Posterior cingulate gyrus (tissue), 11 donors: ENCODE results near the gene NPM1.
A peak's percentile ranks its signal among the peaks of the same experiment; 100 is the strongest.
"Not testable (repeated sequence)": the region's sequence is repeated elsewhere in the genome, so short reads cannot be mapped to it uniquely, and the experiment has no call there.

ENCODE experiments used
- DNase-seq, 10 donors: peaks; one replicate each; pipeline versions ENCODE4 v3.0.0 to v3.0.0-alpha.2; 2020 to 2021; ENCODE audit warnings: mixed read lengths in 3 of 10
- intact Hi-C: fragments of 100-400 bp; cut with DNase I; formaldehyde crosslinking; loops from one replicate; pipeline ENCODE4 v1.15.1; 2023

Gene NPM1

GRCh38 chr5:171407234-171407633 is 19.6 kb downstream of the NPM1 start:
- DNase-seq, result no peak
- intact Hi-C loops, result no loop called here

GRCh38 chr5:171409164-171410136 is 21.8 kb downstream of the NPM1 start:
- intact Hi-C loops, result no loop called here
- DNase-seq, result peak in 2 of 10 donors; percentile 22 to 41

GRCh38 chr5:171410181-171410580 is 22.5 kb downstream of the NPM1 start:
- intact Hi-C loops, result no loop called here
- no peak for DNase-seq

GRCh38 chr5:171412186-171412585 is 24.5 kb downstream of the NPM1 start:
- intact Hi-C loops, result no loop called here
- DNase-seq, result peak in 1 of 10 donors; percentile 27

- intact Hi-C loops, result no loop called here
- DNase-seq, result no peak
Observed at GRCh38 chr5:171413153-171413910, 25.7 kb downstream of the NPM1 start.

GRCh38 chr5:171413993-171414392 is 26.3 kb downstream of the NPM1 start:
- DNase-seq, intact Hi-C loops: not testable (repeated sequence)

GRCh38 chr5:171415115-171415730 is 27.6 kb downstream of the NPM1 start:
- DNase-seq, result no peak
- intact Hi-C loops, result loop anchor here (5.0 kb wide), 1 partner anchor 622 kb away; no protein-coding TSS in a partner anchor

GRCh38 chr5:171416160-171417049 is 28.8 kb downstream of the NPM1 start:
- intact Hi-C loops, result loop anchor here (5.0 kb wide), 1 partner anchor 621 kb away; no protein-coding TSS in a partner anchor
- DNase-seq, result no peak

- intact Hi-C loops, result loop anchor here (2.0 to 5.0 kb wide), 2 partner anchors 488 to 619 kb away; no protein-coding TSS in a partner anchor
- peak; percentile 71 to 97 (median 79) for DNase-seq
Observed at GRCh38 chr5:171418316-171418981, 30.8 kb downstream of the NPM1 start.

GRCh38 chr5:171418982-171419687 is 31.5 kb downstream of the NPM1 start, which contains the start of gene FGF18:
Gene FGF18 (plus strand): TSS chr5:171419647. CDS start chr5:171420200, 553 bp downstream.
- peak in 4 of 10 donors; percentile 16 to 81 (median 78) for DNase-seq
- intact Hi-C loops, result loop anchor here (2.0 to 5.0 kb wide), 2 partner anchors 488 to 618 kb away; no protein-coding TSS in a partner anchor

GRCh38 chr5:171419688-171420430 is 32.2 kb downstream of the NPM1 start:
- intact Hi-C loops, result loop anchor here (2.0 to 5.0 kb wide), 3 partner anchors 429 to 617 kb away; no protein-coding TSS in a partner anchor

GRCh38 chr5:171420431-171421241 is 33.0 kb downstream of the NPM1 start:
- intact Hi-C loops, result loop anchor here (2.0 kb wide), 1 partner anchor 428 kb away; no protein-coding TSS in a partner anchor
- peak; percentile 30 to 96 (median 80) for DNase-seq

More at GRCh38 chr5:171419688-171420430, 32.2 kb downstream of the NPM1 start:
- peak in 3 of 10 donors; percentile 78 to 84 (median 84) for DNase-seq

GRCh38 chr5:171421331-171422262 is 33.9 kb downstream of the NPM1 start:
- intact Hi-C loops, result loop anchor here (2.0 kb wide), 1 partner anchor 427 kb away; no protein-coding TSS in a partner anchor
- peak in 3 of 10 donors; percentile 35 to 87 (median 71) for DNase-seq

- intact Hi-C loops, result no loop called here
- DNase-seq, result peak in 2 of 10 donors; percentile 47 to 79
Observed at GRCh38 chr5:171422495-171422894, 34.8 kb downstream of the NPM1 start.
